ENCODE data around the gene KLHL3. TPM values are rescaled to one million over a fixed set of nuclear protein-coding genes. Genes with fewer than 3 reads are reported as not detected.

KLHL3 gene
- total RNA-seq, 1 experiment from 2014 or later = 15.7 TPM

DNA sequence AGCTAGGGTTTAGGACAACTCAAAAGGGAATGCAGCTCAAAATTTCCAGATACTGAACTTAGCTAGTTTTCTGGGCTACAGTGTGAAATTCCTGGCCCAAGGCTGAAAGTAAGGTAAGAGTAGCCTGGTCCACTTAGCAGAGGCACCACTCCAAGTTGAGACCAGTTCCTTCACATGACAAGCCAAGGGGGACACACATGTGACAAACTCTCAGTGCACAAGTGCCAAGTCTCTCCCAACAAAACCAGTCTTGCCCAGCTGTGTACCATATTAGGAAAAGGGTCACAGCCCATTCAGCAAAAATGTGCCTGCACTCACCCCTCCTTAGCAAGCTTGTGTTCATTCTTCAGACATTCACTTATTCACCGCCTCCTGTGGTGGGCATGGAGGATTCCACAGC lies 27.8 kb downstream of the KLHL3 start:
- DNase-seq (ENCODE audit: low spot score) (no peak), ATAC-seq (no peak)
- H3K36me3 Mint-ChIP-seq = peaks cover 26% of the 10 kb centered on the region
- ChIA-PET POLR2A (no interaction called here), CTCF (interaction anchor here (1.0 kb wide), 1 partner anchor 78 kb away, joined by 3 read pairs; no protein-coding TSS in a partner anchor)
- no peaks in the 10 kb centered on the region for H3K27me3 Mint-ChIP-seq (ENCODE audit: low read depth)
- peaks cover 7% of the 10 kb centered on the region for H3K9me3 Mint-ChIP-seq
- no peaks in the 10 kb centered on the region for H3K4me1 Mint-ChIP-seq
- TF ChIP-seq GABPB1 (CRISPR knock-in tag; IDR thresholded peaks at IDR 0.05) = no peak
- no peak for TF ChIP-seq NR2C2 (CRISPR knock-in tag; IDR thresholded peaks at IDR 0.05)
- no peak for TF ChIP-seq SOX15 (CRISPR knock-in tag; IDR thresholded peaks at IDR 0.05)
- no peak for TF ChIP-seq SP1 (CRISPR knock-in tag; conservative IDR thresholded peaks at IDR 0.05)
- TF ChIP-seq, protein P1, sequence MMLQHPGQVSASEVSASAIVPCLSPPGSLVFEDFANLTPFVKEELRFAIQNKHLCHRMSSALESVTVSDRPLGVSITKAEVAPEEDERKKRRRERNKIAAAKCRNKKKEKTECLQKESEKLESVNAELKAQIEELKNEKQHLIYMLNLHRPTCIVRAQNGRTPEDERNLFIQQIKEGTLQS (CRISPR knock-in tag; conservative IDR thresholded peaks at IDR 0.05) = no peak
- no peak for TF ChIP-seq IRF2 (CRISPR knock-in tag; IDR thresholded peaks at IDR 0.05; ENCODE audit: borderline replicate concordance, low read depth)
- no peak for TF ChIP-seq TP53 (CRISPR knock-in tag; IDR thresholded peaks at IDR 0.05)
- TF ChIP-seq ATF6 (CRISPR knock-in tag; IDR thresholded peaks at IDR 0.05) = no peak
- TF ChIP-seq CREB1 (CRISPR knock-in tag; IDR thresholded peaks at IDR 0.05) = no peak
- TF ChIP-seq, protein P2, sequence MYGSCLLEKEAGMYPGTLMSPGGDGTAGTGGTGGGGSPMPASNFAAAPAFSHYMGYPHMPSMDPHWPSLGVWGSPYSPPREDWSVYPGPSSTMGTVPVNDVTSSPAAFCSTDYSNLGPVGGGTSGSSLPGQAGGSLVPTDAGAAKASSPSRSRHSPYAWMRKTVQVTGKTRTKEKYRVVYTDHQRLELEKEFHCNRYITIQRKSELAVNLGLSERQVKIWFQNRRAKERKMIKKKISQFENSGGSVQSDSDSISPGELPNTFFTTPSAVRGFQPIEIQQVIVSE (CRISPR knock-in tag; IDR thresholded peaks at IDR 0.05; ENCODE audit: borderline replicate concordance) = no peak
- TF ChIP-seq JAZF1 (CRISPR knock-in tag; IDR thresholded peaks at IDR 0.05) = no peak
- no peak for TF ChIP-seq ZNF263 (CRISPR knock-in tag; IDR thresholded peaks at IDR 0.05; ENCODE audit: low read depth)
- TF ChIP-seq, protein P3, sequence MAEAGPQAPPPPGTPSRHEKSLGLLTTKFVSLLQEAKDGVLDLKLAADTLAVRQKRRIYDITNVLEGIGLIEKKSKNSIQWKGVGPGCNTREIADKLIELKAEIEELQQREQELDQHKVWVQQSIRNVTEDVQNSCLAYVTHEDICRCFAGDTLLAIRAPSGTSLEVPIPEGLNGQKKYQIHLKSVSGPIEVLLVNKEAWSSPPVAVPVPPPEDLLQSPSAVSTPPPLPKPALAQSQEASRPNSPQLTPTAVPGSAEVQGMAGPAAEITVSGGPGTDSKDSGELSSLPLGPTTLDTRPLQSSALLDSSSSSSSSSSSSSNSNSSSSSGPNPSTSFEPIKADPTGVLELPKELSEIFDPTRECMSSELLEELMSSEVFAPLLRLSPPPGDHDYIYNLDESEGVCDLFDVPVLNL (CRISPR knock-in tag; IDR thresholded peaks at IDR 0.05; ENCODE audit: borderline replicate concordance, low read depth) = no peak
- no peak for TF ChIP-seq NR3C1 (CRISPR knock-in tag; conservative IDR thresholded peaks at IDR 0.05; ENCODE audit: low read depth)
- H3K27ac Mint-ChIP-seq = no peak overlapping the region
- H3K4me3 Mint-ChIP-seq = no peak overlapping the region

DNA sequence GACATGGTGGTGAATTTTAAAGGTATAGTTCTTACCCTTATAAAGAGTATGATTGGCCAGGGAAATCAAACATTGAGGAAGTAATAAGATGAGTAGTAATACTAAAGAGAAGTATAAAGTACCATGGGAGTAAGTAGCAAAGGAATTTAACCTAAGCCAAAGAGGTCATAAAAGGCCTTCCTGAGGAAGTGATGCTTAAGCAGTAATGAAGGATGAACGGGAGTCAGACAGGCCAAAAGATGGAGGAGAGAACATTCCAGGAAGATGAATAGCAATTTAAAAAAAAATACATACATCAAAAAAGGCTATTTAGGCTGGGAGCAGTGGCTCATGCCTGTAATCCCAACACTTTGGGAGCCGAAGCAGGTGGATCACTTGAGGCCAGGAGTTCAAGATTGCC lies 29.0 kb downstream of the KLHL3 start:
- POLR2A ChIA-PET = no interaction called here
- Mint-ChIP-seq H3K9me3 (no peaks in the 10 kb centered on the region), H3K27me3 (ENCODE audit: low read depth) (no peaks in the 10 kb centered on the region), H3K36me3 (peaks cover 17% of the 10 kb centered on the region), H3K27ac (no peak overlapping the region), H3K4me1 (no peaks in the 10 kb centered on the region), H3K4me3 (no peak overlapping the region)
- ATAC-seq (no peak), DNase-seq (ENCODE audit: low spot score) (no peak)
- CTCF ChIA-PET = no interaction called here
- TF ChIP-seq, protein P4, sequence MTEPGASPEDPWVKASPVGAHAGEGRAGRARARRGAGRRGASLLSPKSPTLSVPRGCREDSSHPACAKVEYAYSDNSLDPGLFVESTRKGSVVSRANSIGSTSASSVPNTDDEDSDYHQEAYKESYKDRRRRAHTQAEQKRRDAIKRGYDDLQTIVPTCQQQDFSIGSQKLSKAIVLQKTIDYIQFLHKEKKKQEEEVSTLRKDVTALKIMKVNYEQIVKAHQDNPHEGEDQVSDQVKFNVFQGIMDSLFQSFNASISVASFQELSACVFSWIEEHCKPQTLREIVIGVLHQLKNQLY (CRISPR knock-in tag; IDR thresholded peaks at IDR 0.05) = no peak
- TF ChIP-seq TCF7 (CRISPR knock-in tag; IDR thresholded peaks at IDR 0.05; ENCODE audit: low read depth) (no peak), ZNF532 (CRISPR knock-in tag; IDR thresholded peaks at IDR 0.05; ENCODE audit: borderline replicate concordance) (no peak), GTF2I (CRISPR knock-in tag; conservative IDR thresholded peaks at IDR 0.05) (no peak), ELF4 (CRISPR knock-in tag; IDR thresholded peaks at IDR 0.05; ENCODE audit: low read depth) (no peak), ZNF219 (CRISPR knock-in tag; IDR thresholded peaks at IDR 0.05; ENCODE audit: borderline replicate concordance) (no peak), PRRX2 (CRISPR knock-in tag; IDR thresholded peaks at IDR 0.05) (no peak), ZNF396 (CRISPR knock-in tag; IDR thresholded peaks at IDR 0.05; ENCODE audit: borderline replicate concordance) (no peak), CREB1 (CRISPR knock-in tag; IDR thresholded peaks at IDR 0.05) (no peak), CBFB (CRISPR knock-in tag; IDR thresholded peaks at IDR 0.05; ENCODE audit: low read depth) (no peak)
- TF ChIP-seq, protein P5, sequence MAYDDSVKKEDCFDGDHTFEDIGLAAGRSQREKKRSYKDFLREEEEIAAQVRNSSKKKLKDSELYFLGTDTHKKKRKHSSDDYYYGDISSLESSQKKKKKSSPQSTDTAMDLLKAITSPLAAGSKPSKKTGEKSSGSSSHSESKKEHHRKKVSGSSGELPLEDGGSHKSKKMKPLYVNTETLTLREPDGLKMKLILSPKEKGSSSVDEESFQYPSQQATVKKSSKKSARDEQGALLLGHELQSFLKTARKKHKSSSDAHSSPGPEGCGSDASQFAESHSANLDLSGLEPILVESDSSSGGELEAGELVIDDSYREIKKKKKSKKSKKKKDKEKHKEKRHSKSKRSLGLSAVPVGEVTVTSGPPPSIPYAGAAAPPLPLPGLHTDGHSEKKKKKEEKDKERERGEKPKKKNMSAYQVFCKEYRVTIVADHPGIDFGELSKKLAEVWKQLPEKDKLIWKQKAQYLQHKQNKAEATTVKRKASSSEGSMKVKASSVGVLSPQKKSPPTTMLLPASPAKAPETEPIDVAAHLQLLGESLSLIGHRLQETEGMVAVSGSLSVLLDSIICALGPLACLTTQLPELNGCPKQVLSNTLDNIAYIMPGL (CRISPR knock-in tag; IDR thresholded peaks at IDR 0.05) = no peak
- TF ChIP-seq, protein P6, sequence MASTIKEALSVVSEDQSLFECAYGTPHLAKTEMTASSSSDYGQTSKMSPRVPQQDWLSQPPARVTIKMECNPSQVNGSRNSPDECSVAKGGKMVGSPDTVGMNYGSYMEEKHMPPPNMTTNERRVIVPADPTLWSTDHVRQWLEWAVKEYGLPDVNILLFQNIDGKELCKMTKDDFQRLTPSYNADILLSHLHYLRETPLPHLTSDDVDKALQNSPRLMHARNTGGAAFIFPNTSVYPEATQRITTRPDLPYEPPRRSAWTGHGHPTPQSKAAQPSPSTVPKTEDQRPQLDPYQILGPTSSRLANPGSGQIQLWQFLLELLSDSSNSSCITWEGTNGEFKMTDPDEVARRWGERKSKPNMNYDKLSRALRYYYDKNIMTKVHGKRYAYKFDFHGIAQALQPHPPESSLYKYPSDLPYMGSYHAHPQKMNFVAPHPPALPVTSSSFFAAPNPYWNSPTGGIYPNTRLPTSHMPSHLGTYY (CRISPR knock-in tag; IDR thresholded peaks at IDR 0.05) = no peak
